Bronchial epithelial cell (primary cell): ENCODE results near the gene PEPD. TPM values are rescaled to one million over a fixed set of nuclear protein-coding genes. Genes with fewer than 3 reads are reported as not detected.

Source experiments
- DNase-seq: peaks from one replicate; pipeline ENCODE4 v3.0.0-alpha.2; 2010; ENCODE audit warnings: low read depth
- FAIRE-seq: peaks from 2 replicates; lab custom pipeline; 2011; peaks lifted over from hg19 to GRCh38; lab: Jason Lieb, UNC
- H3K27me3 ChIP-seq: 2 replicates; pipeline ENCODE4 v1.5.1; 2011; ENCODE audit warnings: low read length; ENCODE audit not compliant: control insufficient read depth, insufficient read depth
- H3K36me3 ChIP-seq: 2 replicates; pipeline ENCODE4 v1.5.1; 2011; ENCODE audit warnings: low read length; ENCODE audit not compliant: control insufficient read depth, insufficient read depth
- H3K4me3 ChIP-seq: 2 replicates; pipeline ENCODE4 v1.5.1; 2011; ENCODE audit warnings: mild to moderate bottlenecking, low read depth, low read length, control low read depth
- CTCF ChIP-seq: IDR thresholded peaks from 2 replicates; pipeline ENCODE4 v1.5.1; 2011; ENCODE audit warnings: mild to moderate bottlenecking, moderate library complexity, low read length, control low read depth, inconsistent platforms; ENCODE audit not compliant: insufficient read depth, severe bottlenecking
- total RNA-seq: library from RNA; depleted of rRNA; stranded (reverse); fragments of >200 nt; gene quantifications from 2 replicates; pipeline ENCODE4 v1.2.1, GENCODE V29; 2014

PEPD gene
- total RNA-seq, 1 donor from 2014 or later, result 35.8 TPM

GRCh38 chr19:33552191-33552927 lies 30.8 kb upstream of the PEPD start:
- Histone ChIP-seq H3K4me3 (no peak overlapping the region), H3K36me3 (no peaks in the 10 kb centered on the region), H3K27me3 (no peaks in the 10 kb centered on the region)
- DNase-seq, result no peak
- FAIRE-seq, result no peak
- no peak for TF ChIP-seq CTCF

GRCh38 chr19:33551676-33552075 lies 30.1 kb upstream of the PEPD start:
- H3K4me3 ChIP-seq, result no peak overlapping the region
- DNase-seq (no peak), FAIRE-seq (no peak)
- no peak for TF ChIP-seq CTCF
- H3K36me3 ChIP-seq, result no peaks in the 10 kb centered on the region
- H3K27me3 ChIP-seq, result no peaks in the 10 kb centered on the region

- no peak for TF ChIP-seq CTCF
- FAIRE-seq (no peak), DNase-seq (no peak)
- H3K36me3 ChIP-seq, result no peaks in the 10 kb centered on the region
- H3K27me3 ChIP-seq, result no peaks in the 10 kb centered on the region
- H3K4me3 ChIP-seq, result no peak overlapping the region
Observed at GRCh38 chr19:33550768-33551167, 29.2 kb upstream of the PEPD start.

- DNase-seq, result no peak
Observed at GRCh38 chr19:33547676-33548075, 26.1 kb upstream of the PEPD start.

GRCh38 chr19:33546656-33547055 lies 25.1 kb upstream of the PEPD start:
- no peak overlapping the region for H3K4me3 ChIP-seq
- FAIRE-seq, result no peak
- no peaks in the 10 kb centered on the region for H3K27me3 ChIP-seq
- H3K36me3 ChIP-seq, result no peaks in the 10 kb centered on the region
- no peak for DNase-seq
- TF ChIP-seq CTCF, result no peak

More at GRCh38 chr19:33547676-33548075, 26.1 kb upstream of the PEPD start:
- H3K27me3 ChIP-seq, result no peaks in the 10 kb centered on the region
- H3K4me3 ChIP-seq, result no peak overlapping the region
- no peaks in the 10 kb centered on the region for H3K36me3 ChIP-seq
- no peak for TF ChIP-seq CTCF
- no peak for FAIRE-seq
